NCI-H2171 (cell line): ENCODE measurements around the gene STK31.
"Not testable (repeated sequence)": the region's sequence is repeated elsewhere in the genome, so short reads cannot be mapped to it uniquely, and the experiment has no call there.

ENCODE experiments used
- DNase-seq: peaks from one replicate; lab custom pipeline; 2025; lab: John Stamatoyannopoulos, UW

The STK31 gene

GRCh38 chr7:23802720-23803397 is 92.8 kb downstream of the STK31 start:
- no peak for DNase-seq

- no peak for DNase-seq
Observed at GRCh38 chr7:23804707-23805106, 94.7 kb downstream of the STK31 start.

- DNase-seq = no peak
Observed at GRCh38 chr7:23808421-23808820, 98.4 kb downstream of the STK31 start.

GRCh38 chr7:23810099-23810498 is 100.1 kb downstream of the STK31 start:
- no peak for DNase-seq

GRCh38 chr7:23811540-23811939 is 101.5 kb downstream of the STK31 start:
- no peak for DNase-seq

GRCh38 chr7:23828125-23828524 is 118.1 kb downstream of the STK31 start:
- DNase-seq = not testable (repeated sequence)

GRCh38 chr7:23832733-23833132 is 122.7 kb downstream of the STK31 start:
- not testable (repeated sequence) for DNase-seq

- DNase-seq = no peak
Observed at GRCh38 chr7:23833405-23833804, 123.4 kb downstream of the STK31 start.

GRCh38 chr7:23844837-23845236 is 134.8 kb downstream of the STK31 start:
- not testable (repeated sequence) for DNase-seq

- no peak for DNase-seq
Observed at GRCh38 chr7:23852135-23852534, 142.1 kb downstream of the STK31 start.

GRCh38 chr7:23852988-23853387 is 143.0 kb downstream of the STK31 start:
- no peak for DNase-seq

GRCh38 chr7:23863209-23863787 is 153.3 kb downstream of the STK31 start:
- DNase-seq = peak; percentile 3

- no peak for DNase-seq
Observed at GRCh38 chr7:23864973-23865372, 155.0 kb downstream of the STK31 start.

- no peak for DNase-seq
Observed at GRCh38 chr7:23873306-23873705, 163.3 kb downstream of the STK31 start.

GRCh38 chr7:23876526-23876925 is 166.5 kb downstream of the STK31 start:
- not testable (repeated sequence) for DNase-seq
